Right atrium auricular region (tissue), 2 donors: ENCODE measurements around the gene ZKSCAN1. TPM values are rescaled to one million over a fixed set of nuclear protein-coding genes. Genes with fewer than 3 reads are reported as not detected.
"Not testable (repeated sequence)": the region's sequence is repeated elsewhere in the genome, so short reads cannot be mapped to it uniquely, and the experiment has no call there.

Experiments
- DNase-seq: peaks from one replicate; pipeline ENCODE4 v3.0.0-alpha.2; 2019; ENCODE audit warnings: low spot score
- H3K27ac ChIP-seq, 2 donors: fragments of 200-600 bp; sonication (generic); 1 replicate in 1 of 2; 2 replicates in 1 of 2; pipeline ENCODE4 v1.5.1; 2016 to 2019
- H3K27me3 ChIP-seq, 2 donors: fragments of 200-600 bp; sonication (generic); one replicate each; pipeline versions ENCODE4 v1.5.1 to v1.6.0; 2017 to 2019
- H3K36me3 ChIP-seq: fragments of 200-600 bp; sonication (generic); one replicate; pipeline ENCODE4 v1.5.1; 2016
- H3K4me1 ChIP-seq, 2 donors: fragments of 200-600 bp; sonication (generic); one replicate each; pipeline versions ENCODE4 v1.5.1 to v1.6.0; 2017 to 2019
- H3K4me3 ChIP-seq, 2 donors: fragments of 200-600 bp; sonication (generic); 1 replicate in 1 of 2; 2 replicates in 1 of 2; pipeline ENCODE4 v1.5.1; 2017 to 2019; ENCODE audit warnings: mild to moderate bottlenecking in 1 of 2, moderate library complexity in 1 of 2
- H3K9me3 ChIP-seq, 2 donors: fragments of 200-600 bp; sonication (generic); one replicate each; pipeline ENCODE4 v1.5.1; 2019
- CTCF ChIP-seq, 2 donors: fragments of 200-600 bp; sonication (generic); IDR thresholded peaks; one replicate each; pipeline ENCODE4 v1.5.1; 2019; ENCODE audit warnings: antibody characterized with exemption in 2 of 2
- total RNA-seq, 2 donors: library from RNA; depleted of rRNA; stranded (reverse); fragments of >200 nt; gene quantifications; one replicate each; pipeline ENCODE4 v1.1.0, GENCODE V29; 2016

ZKSCAN1 gene
- total RNA-seq, 2 donors from 2014 or later, result 19.8 to 20.0 TPM

GRCh38 chr7:100010901-100011300, 4.5 kb upstream of the ZKSCAN1 start:
- Histone ChIP-seq H3K27me3 (no peaks in the 10 kb centered on the region), H3K36me3 (peaks cover 3% of the 10 kb centered on the region)

GRCh38 chr7:100011516-100011915, 3.9 kb upstream of the ZKSCAN1 start:
- peaks cover 0 to 9% of the 10 kb centered on the region in 2 donors for H3K4me1 ChIP-seq
- no peak overlapping the region for H3K27ac ChIP-seq
- H3K36me3 ChIP-seq, result peaks cover 3% of the 10 kb centered on the region
- no peaks in the 10 kb centered on the region for H3K9me3 ChIP-seq
- no peak for TF ChIP-seq CTCF (IDR thresholded peaks at IDR 0.05)
- no peaks in the 10 kb centered on the region for H3K27me3 ChIP-seq
- no peak for DNase-seq
- H3K4me3 ChIP-seq, result no peak overlapping the region

More at GRCh38 chr7:100010901-100011300, 4.5 kb upstream of the ZKSCAN1 start:
- Histone ChIP-seq H3K9me3 (no peaks in the 10 kb centered on the region), H3K4me3 (no peak overlapping the region), H3K27ac (no peak overlapping the region), H3K4me1 (peaks cover 0 to 4% of the 10 kb centered on the region in 2 donors)
- DNase-seq, result no peak
- no peak for TF ChIP-seq CTCF (IDR thresholded peaks at IDR 0.05)

- H3K36me3 ChIP-seq, result not testable (repeated sequence)
Observed at GRCh38 chr7:100012385-100013327, 2.7 kb upstream of the ZKSCAN1 start.

GRCh38 chr7:100013328-100013676, 2.1 kb upstream of the ZKSCAN1 start:
- Histone ChIP-seq H3K4me3 (no peak overlapping the region), H3K27ac (no peak overlapping the region), H3K27me3 (no peaks in the 10 kb centered on the region), H3K4me1 (peaks cover 0 to 24% of the 10 kb centered on the region in 2 donors), H3K36me3 (peaks cover 3% of the 10 kb centered on the region), H3K9me3 (no peaks in the 10 kb centered on the region)
- TF ChIP-seq CTCF (IDR thresholded peaks at IDR 0.05), result no peak
- DNase-seq, result no peak

More at GRCh38 chr7:100012385-100013327, 2.7 kb upstream of the ZKSCAN1 start:
- not testable (repeated sequence) for H3K27me3 ChIP-seq, H3K27ac ChIP-seq, H3K9me3 ChIP-seq, H3K4me3 ChIP-seq, DNase-seq
- H3K4me1 ChIP-seq, result peaks cover 0 to 20% of the 10 kb centered on the region in 2 donors

- DNase-seq, result no peak
- Histone ChIP-seq H3K4me3 (peak overlapping the region; percentile 96 to 100), H3K36me3 (peaks cover 3% of the 10 kb centered on the region), H3K4me1 (peaks cover 0 to 34% of the 10 kb centered on the region in 2 donors), H3K9me3 (no peaks in the 10 kb centered on the region), H3K27me3 (no peaks in the 10 kb centered on the region), H3K27ac (peak overlapping the region; percentile 98 to 99)
- no peak for TF ChIP-seq CTCF (IDR thresholded peaks at IDR 0.05)
Observed at GRCh38 chr7:100016215-100016901, 962 bp downstream of the ZKSCAN1 start.

- Histone ChIP-seq H3K36me3 (peaks cover 3% of the 10 kb centered on the region), H3K9me3 (no peaks in the 10 kb centered on the region), H3K4me3 (no peak overlapping the region), H3K27me3 (no peaks in the 10 kb centered on the region), H3K4me1 (peaks cover 0 to 34% of the 10 kb centered on the region in 2 donors), H3K27ac (no peak overlapping the region)
- DNase-seq, result no peak
- no peak for TF ChIP-seq CTCF (IDR thresholded peaks at IDR 0.05)
Observed at GRCh38 chr7:100017300-100017699, 1.9 kb downstream of the ZKSCAN1 start.
